Activated effector memory CD4-positive, alpha-beta T cell treated with anti-CD3 and anti-CD28 coated beads, Interleukin-2, amount 50 U/mL, for 16 hours (primary cell): Measurements from ENCODE around the gene UNKL.

Experiments
- DNase-seq: peaks from one replicate; pipeline ENCODE4 v3.0.0-alpha.2; 2020

The UNKL gene

GRCh38 chr16:1349351-1349750, 65.2 kb downstream of the UNKL start:
- no peak for DNase-seq

- no peak for DNase-seq
Observed at GRCh38 chr16:1348926-1349325, 65.6 kb downstream of the UNKL start.

GRCh38 chr16:1348441-1348840, 66.1 kb downstream of the UNKL start:
- DNase-seq: no peak

GRCh38 chr16:1347962-1348361, 66.5 kb downstream of the UNKL start:
- DNase-seq: no peak

- no peak for DNase-seq
Observed at GRCh38 chr16:1347286-1347855, 67.1 kb downstream of the UNKL start.

GRCh38 chr16:1346422-1347285, 67.8 kb downstream of the UNKL start:
- DNase-seq: no peak

- DNase-seq: no peak
Observed at GRCh38 chr16:1345651-1346421, 68.7 kb downstream of the UNKL start.

- no peak for DNase-seq
Observed at GRCh38 chr16:1345087-1345486, 69.4 kb downstream of the UNKL start.

- no peak for DNase-seq
Observed at GRCh38 chr16:1344499-1344898, 70.0 kb downstream of the UNKL start.

GRCh38 chr16:1343428-1344242, 70.9 kb downstream of the UNKL start:
- DNase-seq: no peak

GRCh38 chr16:1342526-1343427, 71.7 kb downstream of the UNKL start:
- DNase-seq: peak; percentile 96

- no peak for DNase-seq
Observed at GRCh38 chr16:1341495-1342420, 72.7 kb downstream of the UNKL start.

- no peak for DNase-seq
Observed at GRCh38 chr16:1340730-1341494, 73.6 kb downstream of the UNKL start.

GRCh38 chr16:1338855-1339675, 75.4 kb downstream of the UNKL start:
- DNase-seq: no peak

GRCh38 chr16:1338119-1338730, 76.3 kb downstream of the UNKL start:
- no peak for DNase-seq

GRCh38 chr16:1337486-1337885, 77.0 kb downstream of the UNKL start:
- DNase-seq: no peak

- no peak for DNase-seq
Observed at GRCh38 chr16:1336619-1337018, 77.9 kb downstream of the UNKL start.

GRCh38 chr16:1335996-1336395, 78.5 kb downstream of the UNKL start:
- no peak for DNase-seq
